ENCODE measurements around the gene NDUFAF3. TPM values are rescaled to one million over a fixed set of nuclear protein-coding genes. Genes with fewer than 3 reads are reported as not detected.

Gene NDUFAF3
- total and polyA plus RNA-seq, 2 experiments from 2014 or later, result 70.7 to 140 TPM

DNA sequence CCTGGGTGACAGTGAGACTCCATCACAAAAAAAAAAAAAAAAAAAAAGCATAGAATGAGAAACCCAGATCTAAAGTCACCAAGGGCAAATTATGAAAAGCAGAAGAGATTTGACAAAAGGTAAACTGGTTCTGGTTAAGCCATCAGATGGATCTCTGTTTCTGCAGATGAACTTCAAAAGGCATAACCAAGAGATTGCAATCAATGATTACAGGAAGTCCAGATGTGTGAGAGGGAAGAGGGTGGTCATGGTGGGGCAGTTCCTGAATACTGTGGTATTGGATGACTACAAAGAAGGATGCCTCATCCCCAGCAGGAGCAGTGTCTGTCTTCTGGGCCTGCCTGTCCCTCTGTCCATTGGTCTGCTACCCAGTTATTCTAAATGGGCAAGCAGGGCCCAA, 28.1 kb upstream of the NDUFAF3 start:
- H4K20me1 ChIP-seq (ENCODE audit: insufficient read depth, poor library complexity, severe bottlenecking), result no peaks in the 10 kb centered on the region
- no peaks in the 10 kb centered on the region for H3K9me2 ChIP-seq (replicated peaks; ENCODE audit: insufficient read depth)
- TF ChIP-seq EZH2phosphoT487 (IDR thresholded peaks at IDR 0.05; ENCODE audit: low read depth, severe bottlenecking, unreplicated experiment) (no peak), CTCF (IDR thresholded peaks at IDR 0.05; ENCODE audit: poor library complexity) (no peak), EZH2 (IDR thresholded peaks at IDR 0.05; ENCODE audit: borderline replicate concordance) (no peak)
- peaks cover 42% of the 10 kb centered on the region for H3K79me2 ChIP-seq
- no peak overlapping the region for H3K4me3 ChIP-seq
- no peak overlapping the region for H2AFZ ChIP-seq
- H3K4me1 ChIP-seq (ENCODE audit: insufficient read depth), result peaks cover 18% of the 10 kb centered on the region
- no peak overlapping the region for H3K4me2 ChIP-seq
- H3K9me3 ChIP-seq (ENCODE audit: low read depth), result no peaks in the 10 kb centered on the region
- no peaks in the 10 kb centered on the region for H3K36me3 ChIP-seq (replicated peaks; ENCODE audit: insufficient read depth, low read depth)
- H3K27ac ChIP-seq, result no peak overlapping the region
- H3K27me3 ChIP-seq, result no peaks in the 10 kb centered on the region
- DNase-seq (ENCODE audit: low spot score), result no peak

DNA sequence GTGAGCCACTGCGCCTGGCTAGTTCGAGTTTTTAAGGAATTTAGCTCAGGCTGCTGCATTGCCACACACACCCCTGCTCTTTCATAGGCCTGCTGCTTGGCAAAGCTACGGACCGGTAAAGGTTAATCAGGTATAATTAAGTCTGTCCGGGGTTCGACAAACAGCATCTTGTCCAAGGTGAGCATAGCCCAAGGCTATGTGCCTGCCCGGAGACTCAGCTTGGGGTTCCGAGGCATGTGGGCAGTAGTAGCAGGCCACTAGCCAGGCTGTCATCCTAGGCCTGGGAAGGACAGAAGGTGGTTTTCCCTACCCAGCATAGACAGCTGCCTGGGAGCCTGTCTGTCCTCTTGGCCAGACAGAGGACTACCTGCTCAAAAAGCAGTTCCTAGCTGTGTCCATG, 25.3 kb upstream of the NDUFAF3 start:
- Histone ChIP-seq H3K9me2 (replicated peaks; ENCODE audit: insufficient read depth) (no peaks in the 10 kb centered on the region), H3K9me3 (ENCODE audit: low read depth) (no peaks in the 10 kb centered on the region), H3K4me3 (no peak overlapping the region), H3K79me2 (peaks cover 24% of the 10 kb centered on the region), H3K27ac (no peak overlapping the region), H3K4me1 (ENCODE audit: insufficient read depth) (peaks cover 29% of the 10 kb centered on the region), H4K20me1 (ENCODE audit: insufficient read depth, poor library complexity, severe bottlenecking) (no peaks in the 10 kb centered on the region), H3K4me2 (no peak overlapping the region), H2AFZ (no peak overlapping the region), H3K36me3 (replicated peaks; ENCODE audit: insufficient read depth, low read depth) (no peaks in the 10 kb centered on the region), H3K27me3 (no peaks in the 10 kb centered on the region)
- DNase-seq (ENCODE audit: low spot score), result no peak
- TF ChIP-seq CTCF (IDR thresholded peaks at IDR 0.05; ENCODE audit: poor library complexity), result no peak
- no peak for TF ChIP-seq EZH2 (IDR thresholded peaks at IDR 0.05; ENCODE audit: borderline replicate concordance)
- TF ChIP-seq EZH2phosphoT487 (IDR thresholded peaks at IDR 0.05; ENCODE audit: low read depth, severe bottlenecking, unreplicated experiment), result no peak
- WGBS (ENCODE audit: low lambda C conversion rate, missing lambda C conversion rate), result 94% methylated on average over 8 of the region's 8 CpGs

- 92% methylated on average over 8 of the region's 8 CpGs for WGBS (ENCODE audit: low lambda C conversion rate, missing lambda C conversion rate)
- H3K27ac ChIP-seq, result no peak overlapping the region
These were observed 24.8 kb upstream of the NDUFAF3 start for GRCh38 chr3:48997102-48997635.

More at GRCh38 chr3:48997102-48997635, 24.8 kb upstream of the NDUFAF3 start:
- TF ChIP-seq EZH2phosphoT487 (IDR thresholded peaks at IDR 0.05; ENCODE audit: low read depth, severe bottlenecking, unreplicated experiment), result no peak
- TF ChIP-seq EZH2 (IDR thresholded peaks at IDR 0.05; ENCODE audit: borderline replicate concordance), result no peak
- no peak for TF ChIP-seq CTCF (IDR thresholded peaks at IDR 0.05; ENCODE audit: poor library complexity)
- H3K9me2 ChIP-seq (replicated peaks; ENCODE audit: insufficient read depth), result no peaks in the 10 kb centered on the region
- no peak for DNase-seq (ENCODE audit: low spot score)
- H3K4me2 ChIP-seq, result no peak overlapping the region
- H4K20me1 ChIP-seq (ENCODE audit: insufficient read depth, poor library complexity, severe bottlenecking), result no peaks in the 10 kb centered on the region
- H3K27me3 ChIP-seq, result no peaks in the 10 kb centered on the region
- no peak overlapping the region for H2AFZ ChIP-seq
- H3K36me3 ChIP-seq (replicated peaks; ENCODE audit: insufficient read depth, low read depth), result no peaks in the 10 kb centered on the region
- H3K9me3 ChIP-seq (ENCODE audit: low read depth), result no peaks in the 10 kb centered on the region
- peaks cover 24% of the 10 kb centered on the region for H3K4me1 ChIP-seq (ENCODE audit: insufficient read depth)
- no peak overlapping the region for H3K4me3 ChIP-seq
- peaks cover 19% of the 10 kb centered on the region for H3K79me2 ChIP-seq

Measured in hepatocyte (in vitro differentiated cells).